ENCODE data around the gene APOBEC4. TPM values are rescaled to one million over a fixed set of nuclear protein-coding genes. Genes with fewer than 3 reads are reported as not detected.

APOBEC4 gene
- total RNA-seq, 1 donor from 2014 or later = not detected

GRCh38 chr1:183676586-183677189 lies 23.6 kb upstream of the APOBEC4 start:
- Mint-ChIP-seq H3K27ac (peak overlapping the region; percentile 48), H3K4me1 (peaks cover 9% of the 10 kb centered on the region), H3K36me3 (peaks cover 2% of the 10 kb centered on the region), H3K4me3 (no peak overlapping the region), H3K9me3 (peaks cover 18% of the 10 kb centered on the region), H3K27me3 (ENCODE audit: insufficient read depth, low read depth) (no peaks in the 10 kb centered on the region)
- Histone ChIP-seq H3K9me3 (ENCODE audit: low read depth) (no peaks in the 10 kb centered on the region), H3K9ac (no peak overlapping the region), H3K4me2 (no peak overlapping the region), H3K79me2 (ENCODE audit: low read depth) (no peaks in the 10 kb centered on the region), H3K27me3 (no peaks in the 10 kb centered on the region), H4K20me1 (ENCODE audit: low read depth) (no peaks in the 10 kb centered on the region), H3K27ac (no peak overlapping the region), H3K36me3 (no peaks in the 10 kb centered on the region), H3F3A (ENCODE audit: low read depth) (no peaks in the 10 kb centered on the region), H3K4me1 (no peaks in the 10 kb centered on the region), H3K4me3 (no peak overlapping the region), H2AFZ (replicated peaks) (no peak overlapping the region)
- no peak for TF ChIP-seq EZH2phosphoT487 (IDR thresholded peaks at IDR 0.05)
- DNase-seq (ENCODE audit: low spot score) = no peak

DNA sequence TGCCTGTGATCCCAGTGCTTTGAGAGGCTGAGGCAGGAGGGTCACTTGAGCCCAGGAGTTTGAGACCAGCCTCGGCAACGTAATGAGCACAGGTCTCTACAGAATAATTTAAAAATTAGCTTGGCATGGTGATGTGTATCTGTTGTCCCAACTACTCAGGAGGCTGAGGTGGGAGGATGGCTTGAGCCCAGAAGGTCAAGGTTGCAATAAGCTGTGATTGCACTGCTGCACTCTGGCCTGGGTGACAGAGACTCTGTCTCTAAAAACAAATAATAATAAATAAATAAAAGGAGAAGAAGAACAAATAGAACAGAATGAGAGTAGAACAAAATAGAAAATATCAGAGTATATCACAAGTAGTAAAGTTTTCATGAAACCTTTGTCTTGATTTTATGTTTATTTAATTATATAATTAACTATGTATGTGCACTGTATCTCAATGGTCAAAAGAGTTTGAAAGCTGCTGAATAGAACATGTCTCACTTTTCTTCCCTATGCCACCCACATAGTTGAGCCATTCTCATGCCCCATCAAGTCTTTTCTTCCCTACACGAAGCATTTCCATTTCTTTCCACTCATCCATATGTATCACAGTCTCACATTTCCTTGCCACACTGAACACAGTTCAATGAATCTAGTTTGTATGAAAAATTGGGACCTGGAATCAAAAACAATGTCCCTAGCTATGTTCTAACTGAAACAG lies 22.9 kb upstream of the APOBEC4 start:
- Histone ChIP-seq H3F3A (ENCODE audit: low read depth) (no peaks in the 10 kb centered on the region), H3K27me3 (no peaks in the 10 kb centered on the region), H3K36me3 (no peaks in the 10 kb centered on the region), H3K4me2 (no peak overlapping the region), H3K79me2 (ENCODE audit: low read depth) (no peaks in the 10 kb centered on the region), H3K4me3 (no peak overlapping the region), H4K20me1 (ENCODE audit: low read depth) (no peaks in the 10 kb centered on the region), H3K9me3 (ENCODE audit: low read depth) (no peaks in the 10 kb centered on the region), H2AFZ (replicated peaks) (no peak overlapping the region), H3K4me1 (no peaks in the 10 kb centered on the region), H3K27ac (no peak overlapping the region), H3K9ac (no peak overlapping the region)
- Mint-ChIP-seq H3K9me3 (peaks cover 13% of the 10 kb centered on the region), H3K4me1 (peaks cover 9% of the 10 kb centered on the region), H3K4me3 (no peak overlapping the region), H3K36me3 (peaks cover 2% of the 10 kb centered on the region), H3K27ac (peak overlapping the region; percentile 48), H3K27me3 (ENCODE audit: insufficient read depth, low read depth) (no peaks in the 10 kb centered on the region)
- TF ChIP-seq EZH2 (IDR thresholded peaks at IDR 0.05) (no peak), EZH2phosphoT487 (IDR thresholded peaks at IDR 0.05) (no peak)
- TF ChIP-seq, protein P1, sequence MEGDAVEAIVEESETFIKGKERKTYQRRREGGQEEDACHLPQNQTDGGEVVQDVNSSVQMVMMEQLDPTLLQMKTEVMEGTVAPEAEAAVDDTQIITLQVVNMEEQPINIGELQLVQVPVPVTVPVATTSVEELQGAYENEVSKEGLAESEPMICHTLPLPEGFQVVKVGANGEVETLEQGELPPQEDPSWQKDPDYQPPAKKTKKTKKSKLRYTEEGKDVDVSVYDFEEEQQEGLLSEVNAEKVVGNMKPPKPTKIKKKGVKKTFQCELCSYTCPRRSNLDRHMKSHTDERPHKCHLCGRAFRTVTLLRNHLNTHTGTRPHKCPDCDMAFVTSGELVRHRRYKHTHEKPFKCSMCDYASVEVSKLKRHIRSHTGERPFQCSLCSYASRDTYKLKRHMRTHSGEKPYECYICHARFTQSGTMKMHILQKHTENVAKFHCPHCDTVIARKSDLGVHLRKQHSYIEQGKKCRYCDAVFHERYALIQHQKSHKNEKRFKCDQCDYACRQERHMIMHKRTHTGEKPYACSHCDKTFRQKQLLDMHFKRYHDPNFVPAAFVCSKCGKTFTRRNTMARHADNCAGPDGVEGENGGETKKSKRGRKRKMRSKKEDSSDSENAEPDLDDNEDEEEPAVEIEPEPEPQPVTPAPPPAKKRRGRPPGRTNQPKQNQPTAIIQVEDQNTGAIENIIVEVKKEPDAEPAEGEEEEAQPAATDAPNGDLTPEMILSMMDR (IDR thresholded peaks at IDR 0.05) = no peak
- DNase-seq (ENCODE audit: low spot score) = no peak

- Histone ChIP-seq H3K9ac (no peak overlapping the region), H2AFZ (replicated peaks) (no peak overlapping the region), H3K79me2 (ENCODE audit: low read depth) (no peaks in the 10 kb centered on the region), H3K4me3 (no peak overlapping the region), H3K36me3 (no peaks in the 10 kb centered on the region), H3K27me3 (no peaks in the 10 kb centered on the region), H4K20me1 (ENCODE audit: low read depth) (no peaks in the 10 kb centered on the region), H3K4me1 (no peaks in the 10 kb centered on the region), H3K9me3 (ENCODE audit: low read depth) (no peaks in the 10 kb centered on the region), H3K4me2 (no peak overlapping the region), H3F3A (ENCODE audit: low read depth) (no peaks in the 10 kb centered on the region), H3K27ac (no peak overlapping the region)
- no peak overlapping the region for H3K4me3 Mint-ChIP-seq
- TF ChIP-seq EZH2 (IDR thresholded peaks at IDR 0.05) (no peak), EZH2phosphoT487 (IDR thresholded peaks at IDR 0.05) (no peak)
- TF ChIP-seq, protein P1 (IDR thresholded peaks at IDR 0.05) = no peak
- H3K27me3 Mint-ChIP-seq (ENCODE audit: insufficient read depth, low read depth) = no peaks in the 10 kb centered on the region
- H3K4me1 Mint-ChIP-seq = peaks cover 9% of the 10 kb centered on the region
- DNase-seq (ENCODE audit: low spot score) = no peak
- H3K36me3 Mint-ChIP-seq = peaks cover 2% of the 10 kb centered on the region
- peaks cover 16% of the 10 kb centered on the region for H3K9me3 Mint-ChIP-seq
- H3K27ac Mint-ChIP-seq = no peak overlapping the region
Measured at GRCh38 chr1:183675381-183675780, 22.3 kb upstream of the APOBEC4 start.

- TF ChIP-seq, protein P1 (IDR thresholded peaks at IDR 0.05) = no peak
- TF ChIP-seq EZH2phosphoT487 (IDR thresholded peaks at IDR 0.05) (no peak), EZH2 (IDR thresholded peaks at IDR 0.05) (no peak)
- no peak overlapping the region for H3K9ac ChIP-seq
- no peaks in the 10 kb centered on the region for H3F3A ChIP-seq (ENCODE audit: low read depth)
- DNase-seq (ENCODE audit: low spot score) = no peak
- H3K27ac ChIP-seq = no peak overlapping the region
- H3K79me2 ChIP-seq (ENCODE audit: low read depth) = no peaks in the 10 kb centered on the region
- H3K4me1 ChIP-seq = no peaks in the 10 kb centered on the region
- Mint-ChIP-seq H3K36me3 (peaks cover 2% of the 10 kb centered on the region), H3K4me1 (peaks cover 9% of the 10 kb centered on the region), H3K9me3 (peaks cover 13% of the 10 kb centered on the region), H3K4me3 (no peak overlapping the region), H3K27ac (no peak overlapping the region), H3K27me3 (ENCODE audit: insufficient read depth, low read depth) (no peaks in the 10 kb centered on the region)
- no peaks in the 10 kb centered on the region for H3K9me3 ChIP-seq (ENCODE audit: low read depth)
- H3K27me3 ChIP-seq = no peaks in the 10 kb centered on the region
- H3K36me3 ChIP-seq = no peaks in the 10 kb centered on the region
- no peaks in the 10 kb centered on the region for H4K20me1 ChIP-seq (ENCODE audit: low read depth)
- no peak overlapping the region for H2AFZ ChIP-seq (replicated peaks)
- no peak overlapping the region for H3K4me3 ChIP-seq
- no peak overlapping the region for H3K4me2 ChIP-seq
Measured at GRCh38 chr1:183674886-183675285, 21.8 kb upstream of the APOBEC4 start.

Measured in neural progenitor cell (in vitro differentiated cells).